HG02642 (cell line): Measurements from ENCODE around the gene CEBPB.
A peak's percentile ranks its signal among the peaks of the same experiment; 100 is the strongest.
"Not testable (repeated sequence)": the region's sequence is repeated elsewhere in the genome, so short reads cannot be mapped to it uniquely, and the experiment has no call there.

Source experiments
- ATAC-seq: cut with Tn5 transposase; IDR thresholded peaks from one replicate; pipeline ENCODE4 v1.9.1; 2021; ENCODE audit warnings: mild to moderate bottlenecking; ENCODE audit not compliant: unreplicated experiment, poor library complexity

CEBPB gene

GRCh38 chr20:50165684-50166554 lies 24.7 kb upstream of the CEBPB start:
- peak; percentile 88 for ATAC-seq

GRCh38 chr20:50169329-50169823 lies 21.3 kb upstream of the CEBPB start:
- ATAC-seq, result no peak

- ATAC-seq, result no peak
These were observed 19.9 kb upstream of the CEBPB start for GRCh38 chr20:50170549-50171220.

- ATAC-seq, result no peak
These were observed 18.1 kb upstream of the CEBPB start for GRCh38 chr20:50172347-50173013.

GRCh38 chr20:50174456-50174855 lies 16.2 kb upstream of the CEBPB start:
- no peak for ATAC-seq

GRCh38 chr20:50175938-50176933 lies 14.4 kb upstream of the CEBPB start:
- ATAC-seq, result no peak

- ATAC-seq, result not testable (repeated sequence)
These were observed 12.0 kb upstream of the CEBPB start for GRCh38 chr20:50178672-50179071.

- no peak for ATAC-seq
These were observed 9.3 kb upstream of the CEBPB start for GRCh38 chr20:50181344-50181743.

- ATAC-seq, result no peak
These were observed 8.3 kb upstream of the CEBPB start for GRCh38 chr20:50182346-50182745.

GRCh38 chr20:50185426-50185825 lies 5.2 kb upstream of the CEBPB start:
- no peak for ATAC-seq

GRCh38 chr20:50186151-50186885 lies 4.3 kb upstream of the CEBPB start:
- ATAC-seq, result no peak

GRCh38 chr20:50186987-50187402 lies 3.6 kb upstream of the CEBPB start:
- no peak for ATAC-seq

GRCh38 chr20:50187403-50188051 lies 3.1 kb upstream of the CEBPB start:
- ATAC-seq, result no peak

GRCh38 chr20:50188287-50188688 lies 2.3 kb upstream of the CEBPB start:
- ATAC-seq, result no peak

- ATAC-seq, result no peak
These were observed 1.6 kb upstream of the CEBPB start for GRCh38 chr20:50188879-50189680.

- no peak for ATAC-seq
These were observed 864 bp upstream of the CEBPB start for GRCh38 chr20:50189681-50190250.

- ATAC-seq, result peak; percentile 34
These were observed 474 bp downstream of the CEBPB start for GRCh38 chr20:50191065-50191543.
